Activated CD4-positive, alpha-beta T cell treated with anti-CD3 and anti-CD28 coated beads for 4 hours (primary cell): ENCODE measurements around the gene MRPS33.
"Not testable (repeated sequence)": the region's sequence is repeated elsewhere in the genome, so short reads cannot be mapped to it uniquely, and the experiment has no call there.

Experiments used
- DNase-seq, 2 donors: peaks; one replicate each; pipeline ENCODE4 v3.0.0-alpha.2; 2020

The MRPS33 gene

GRCh38 chr7:141012044-141012685, 2.6 kb downstream of the MRPS33 start:
- peak; percentile 70 to 79 for DNase-seq

- no peak for DNase-seq
These were observed 3.3 kb downstream of the MRPS33 start for GRCh38 chr7:141011443-141011842.

GRCh38 chr7:141003172-141004065, 11.3 kb downstream of the MRPS33 start:
- DNase-seq: no peak

DNA sequence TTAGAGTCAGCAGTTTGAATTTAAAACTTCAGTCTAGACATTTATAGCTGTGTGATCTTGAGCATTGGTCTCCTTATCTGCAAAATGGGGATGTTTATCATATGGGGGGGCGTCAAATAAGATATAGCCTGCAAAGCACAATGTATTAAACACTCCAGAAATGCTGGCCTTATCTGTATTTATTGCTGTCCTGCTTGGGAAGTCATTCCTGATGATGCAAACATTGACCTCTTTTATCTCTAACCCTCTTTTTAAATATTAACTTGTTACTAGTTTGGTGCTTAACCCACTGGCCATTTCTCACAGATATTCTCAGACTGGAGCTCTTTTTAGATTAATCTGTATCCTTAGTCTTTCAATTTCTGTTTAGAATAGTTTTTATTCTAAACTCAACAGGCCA, 13.2 kb downstream of the MRPS33 start:
- no peak for DNase-seq

DNA sequence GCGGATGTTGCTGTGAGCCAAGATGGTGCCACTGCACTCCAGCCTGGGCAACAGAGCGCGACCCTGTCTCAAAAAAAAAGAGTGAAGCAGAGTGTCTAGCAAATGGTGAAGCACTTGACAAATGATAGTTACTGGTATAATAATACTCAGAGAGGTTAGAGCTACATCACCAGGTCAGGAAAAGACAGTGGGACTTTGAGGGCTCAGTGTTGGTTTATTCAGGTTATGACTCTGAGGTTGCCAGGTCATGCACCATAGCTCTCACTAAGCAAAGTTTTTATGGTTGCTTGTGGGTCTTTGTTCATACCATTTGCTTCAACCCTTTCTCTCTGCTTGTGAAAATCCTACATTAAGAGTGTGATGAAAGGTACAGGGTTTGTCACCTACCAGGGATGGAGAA, 13.6 kb downstream of the MRPS33 start:
- DNase-seq: no peak

- no peak for DNase-seq
These were observed 16.0 kb downstream of the MRPS33 start for GRCh38 chr7:140998715-140999114.

DNA sequence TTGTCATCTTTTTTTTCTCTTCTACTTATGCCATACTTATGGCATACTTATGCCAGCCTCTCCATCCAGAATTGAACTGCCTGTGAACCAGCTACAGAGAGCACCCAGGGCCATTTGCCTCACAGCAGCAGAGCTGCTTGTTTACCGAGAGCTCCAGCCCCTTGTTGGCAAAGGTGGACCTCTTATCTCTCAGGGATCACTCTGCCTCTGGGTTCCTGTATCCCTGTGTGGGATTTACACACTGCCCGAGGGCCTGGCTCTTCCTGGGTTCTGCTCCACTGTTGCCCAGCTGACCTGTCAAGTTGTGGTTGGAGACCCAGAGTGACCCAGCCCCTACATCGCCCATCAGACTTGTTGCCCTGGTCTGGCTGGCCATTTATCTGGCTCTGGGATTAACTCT, 22.3 kb downstream of the MRPS33 start:
- DNase-seq: no peak

DNA sequence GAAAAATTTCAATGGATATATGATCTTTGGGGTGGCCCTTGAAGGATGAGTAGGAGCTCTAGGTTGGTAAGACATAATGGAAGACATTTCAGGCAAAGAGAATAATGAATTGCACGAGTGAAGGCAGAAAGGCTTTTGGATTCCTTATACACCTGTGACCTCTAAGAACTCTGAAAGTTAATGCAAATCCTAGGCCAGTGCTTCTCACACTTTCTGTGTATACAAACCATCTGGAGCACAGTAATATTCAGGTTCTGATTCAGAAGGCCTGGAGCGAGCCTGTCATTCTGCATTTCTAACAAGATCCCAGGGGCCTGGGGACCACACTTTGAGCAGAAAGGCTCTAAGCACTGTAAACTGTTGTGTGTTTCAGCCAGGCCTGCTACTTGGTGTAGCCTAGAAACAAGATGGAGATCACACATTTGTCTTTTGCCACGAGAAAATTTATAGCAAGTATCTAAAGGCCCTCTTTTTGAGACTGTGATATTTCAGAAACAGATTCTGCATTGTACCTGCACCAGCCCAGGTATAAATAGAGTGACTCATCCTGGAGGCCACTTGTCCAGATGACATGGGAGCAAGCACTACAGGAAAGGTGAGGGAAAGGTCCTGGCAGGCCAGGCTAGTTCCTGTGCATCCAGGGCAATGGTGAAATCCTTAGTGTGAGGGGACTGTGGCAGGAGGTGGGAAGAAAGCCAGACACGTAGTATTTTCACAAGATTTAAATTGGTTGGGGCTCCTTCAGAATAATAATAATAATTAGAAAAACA, 24.4 kb downstream of the MRPS33 start:
- no peak for DNase-seq

- no peak for DNase-seq
These were observed 25.7 kb downstream of the MRPS33 start for GRCh38 chr7:140989068-140989467.

DNA sequence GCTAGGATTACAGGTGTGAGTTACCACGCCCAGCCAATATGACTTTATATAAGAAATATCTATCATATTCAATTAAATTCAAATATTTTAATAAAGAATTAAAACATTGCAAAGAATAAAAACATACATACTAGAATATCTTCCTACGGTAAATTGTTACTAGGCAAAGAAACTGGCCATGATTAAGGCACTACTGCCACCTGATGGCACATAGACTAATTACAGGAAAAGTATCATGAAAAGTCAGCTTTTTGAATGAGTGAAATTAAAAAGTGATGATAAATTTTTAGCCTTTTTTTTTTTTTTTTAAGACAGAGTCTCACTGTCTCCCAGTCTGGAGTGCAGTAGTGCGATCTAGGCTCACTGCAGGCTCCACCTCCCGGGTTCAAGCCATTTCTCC, 30.9 kb downstream of the MRPS33 start:
- DNase-seq: no peak

DNA sequence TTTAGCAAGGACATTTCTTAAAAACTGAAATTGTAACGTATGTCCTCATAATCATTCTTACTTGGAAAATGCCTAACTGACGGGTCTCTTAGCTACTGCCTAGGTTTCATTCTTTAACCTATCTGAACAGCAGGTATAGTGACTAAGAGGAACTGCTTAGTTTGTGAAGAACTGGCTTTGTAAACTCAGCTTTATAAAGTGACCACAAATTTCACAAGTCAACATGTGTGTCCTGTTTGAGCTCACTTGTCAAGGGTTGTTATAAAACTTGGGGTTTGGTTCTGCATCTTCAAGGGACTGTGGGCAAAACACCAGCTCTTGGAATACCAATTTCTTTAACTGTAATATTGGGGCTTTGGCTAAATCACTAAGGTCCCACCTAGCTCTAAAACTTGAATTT, 32.2 kb downstream of the MRPS33 start:
- no peak for DNase-seq

DNA sequence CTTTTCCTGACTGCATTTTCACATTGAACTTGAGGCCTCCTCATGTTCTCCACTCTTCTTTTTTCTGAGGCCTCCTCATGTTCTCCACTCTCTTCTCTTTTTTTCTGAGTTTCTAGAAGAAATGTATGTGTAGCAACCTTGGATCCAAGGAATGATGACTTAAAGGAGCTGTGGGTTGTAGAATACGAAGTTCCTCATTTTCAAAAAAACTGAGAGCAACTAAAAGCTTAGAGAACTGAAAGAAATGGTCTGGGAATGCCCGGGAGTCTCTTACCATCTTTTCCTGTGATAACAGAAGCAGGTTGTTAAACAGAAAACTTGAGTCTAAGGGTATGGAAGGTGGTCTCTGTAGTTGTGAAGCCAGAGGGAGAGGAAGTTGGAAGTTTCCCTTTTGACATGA, 32.8 kb downstream of the MRPS33 start:
- no peak for DNase-seq

GRCh38 chr7:140977741-140978140, 37.0 kb downstream of the MRPS33 start:
- no peak for DNase-seq

- DNase-seq: no peak
These were observed 41.6 kb downstream of the MRPS33 start for GRCh38 chr7:140972876-140973829.

GRCh38 chr7:140972344-140972743, 42.4 kb downstream of the MRPS33 start:
- DNase-seq: no peak

GRCh38 chr7:140967438-140967837, 47.3 kb downstream of the MRPS33 start:
- DNase-seq: no peak

GRCh38 chr7:140966561-140967233, 48.1 kb downstream of the MRPS33 start:
- DNase-seq: no peak

GRCh38 chr7:140961117-140961516, 53.6 kb downstream of the MRPS33 start:
- no peak for DNase-seq

GRCh38 chr7:140956997-140957396, 57.8 kb downstream of the MRPS33 start:
- not testable (repeated sequence) for DNase-seq
